Endothelial cell of umbilical vein (primary cell): ENCODE data around the gene CYB5R4. TPM values are rescaled to one million over a fixed set of nuclear protein-coding genes. Genes with fewer than 3 reads are reported as not detected.

Experiments
- BruUV-seq: library from RNA; stranded (reverse); fragments of 400-500 nt; replicated peaks from 2 replicates; lab custom pipeline; 2021; lab: Mats Ljungman, UMichigan
- CTCF ChIA-PET: fragments of 300-600, 350-600 bp; sonication (Branson Sonifier 250); formaldehyde crosslinking; loops from one replicate; lab custom pipeline; 2021; ENCODE audit warnings: antibody characterized with exemption, inconsistent platforms; lab: Charles Lee
- POLR2A ChIA-PET: fragments of 300-600, 350-600 bp; sonication (Branson Sonifier 250); formaldehyde crosslinking; loops from one replicate; lab custom pipeline; 2021; ENCODE audit warnings: antibody characterized with exemption, inconsistent platforms; lab: Charles Lee
- DNase-seq: peaks from one replicate; pipeline ENCODE4 v3.0.0-alpha.2; 2011; ENCODE audit warnings: low read depth, low spot score
- FAIRE-seq: peaks from 2 replicates; lab custom pipeline; 2011; peaks lifted over from hg19 to GRCh38; lab: Jason Lieb, UNC
- H2AFZ ChIP-seq: 2 replicates; pipeline ENCODE4 v1.6.0; 2012; ENCODE audit warnings: low read depth, low read length, control low read depth, inconsistent platforms
- H3K27ac ChIP-seq: 2 replicates; pipeline ENCODE4 v1.5.1; 2011; ENCODE audit warnings: low read depth, mild to moderate bottlenecking, control low read depth, low read length, moderate library complexity; ENCODE audit not compliant: insufficient read depth
- H3K27me3 ChIP-seq, 2 experiments: 2 replicates each; pipeline versions ENCODE4 v1.6.0 to v1.6.1; 2011; ENCODE audit warnings: low read length in 2 of 2, mixed read lengths in 1 of 2; ENCODE audit not compliant: control insufficient read depth in 2 of 2, insufficient read depth in 2 of 2
- H3K36me3 ChIP-seq, 2 experiments: 2 replicates in 1 of 2; 3 replicates in 1 of 2; pipeline ENCODE4 v1.5.1; 2011; ENCODE audit warnings: low read length in 2 of 2, mild to moderate bottlenecking in 1 of 2, moderate library complexity in 1 of 2; ENCODE audit not compliant: control insufficient read depth in 2 of 2, insufficient read depth in 2 of 2; ENCODE audit errors: extremely low read depth in 1 of 2
- H3K4me1 ChIP-seq: 3 replicates; pipeline ENCODE4 v1.5.1; 2011; ENCODE audit warnings: mild to moderate bottlenecking, low read length; ENCODE audit not compliant: control insufficient read depth, insufficient read depth; ENCODE audit errors: extremely low read depth
- H3K4me2 ChIP-seq: 2 replicates; pipeline ENCODE4 v1.6.1; 2011; ENCODE audit warnings: low read length, control low read depth, mixed read lengths; ENCODE audit not compliant: insufficient read depth
- H3K4me3 ChIP-seq, 3 experiments: fragments of 200-600 bp in 1 of 3; sonication (generic), shearing (Covaris generic) in 1 of 3; replicated peaks in 1 of 3; 2 replicates each; pipeline ENCODE4 v1.5.1; 2011 to 2016; ENCODE audit warnings: control low read depth in 3 of 3, low read length in 3 of 3, mild to moderate bottlenecking in 2 of 3, inconsistent platforms in 1 of 3, low read depth in 1 of 3, moderate library complexity in 1 of 3; ENCODE audit not compliant: insufficient read depth in 1 of 3
- H3K79me2 ChIP-seq: 2 replicates; pipeline ENCODE4 v1.6.0; 2012; ENCODE audit warnings: low read length, inconsistent platforms; ENCODE audit not compliant: control insufficient read depth, insufficient read depth
- H3K9ac ChIP-seq: replicated peaks from 2 replicates; pipeline ENCODE3; 2011; ENCODE audit warnings: low read length, control low read depth; ENCODE audit not compliant: insufficient read depth; ENCODE audit errors: extremely low read depth
- H3K9me1 ChIP-seq: replicated peaks from 3 replicates; pipeline ENCODE4 v1.6.0; 2011; ENCODE audit warnings: mild to moderate bottlenecking, low read length; ENCODE audit not compliant: control insufficient read depth, insufficient read depth; ENCODE audit errors: extremely low read depth
- H3K9me3 ChIP-seq: replicated peaks from 2 replicates; pipeline ENCODE4 v1.5.1; 2012; ENCODE audit warnings: low read length, inconsistent platforms; ENCODE audit not compliant: control insufficient read depth, insufficient read depth
- H4K20me1 ChIP-seq: replicated peaks from 2 replicates; pipeline ENCODE3; 2011; ENCODE audit warnings: mild to moderate bottlenecking, low read length; ENCODE audit not compliant: control insufficient read depth, insufficient read depth; ENCODE audit errors: extremely low read depth
- CTCF ChIP-seq, 2 donors: IDR thresholded peaks; 1 replicate in 1 of 2; 2 replicates in 1 of 2; pipeline ENCODE4 v1.5.1; 2011; ENCODE audit warnings: low read length in 2 of 2, mild to moderate bottlenecking in 2 of 2, moderate library complexity in 2 of 2, control low read depth in 1 of 2, inconsistent platforms in 1 of 2, low read depth in 1 of 2; ENCODE audit not compliant: insufficient read depth in 1 of 2; ENCODE audit errors: extremely low read depth in 1 of 2
- EZH2 ChIP-seq: IDR thresholded peaks from 2 replicates; pipeline ENCODE4 v1.6.1; 2012; ENCODE audit warnings: borderline replicate concordance, low read depth, mild to moderate bottlenecking, moderate library complexity, low read length, inconsistent platforms; ENCODE audit not compliant: severe bottlenecking
- FOS ChIP-seq: IDR thresholded peaks from 2 replicates; pipeline ENCODE4 v1.6.1; 2011; ENCODE audit warnings: mild to moderate bottlenecking, low read length, moderate library complexity, borderline replicate concordance; ENCODE audit not compliant: insufficient read depth
- GATA2 ChIP-seq: IDR thresholded peaks from 2 replicates; pipeline ENCODE4 v1.7.0; 2011; ENCODE audit warnings: low read depth, mild to moderate bottlenecking, moderate library complexity, mixed read lengths, low read length; ENCODE audit not compliant: insufficient read length, insufficient read depth
- JUN ChIP-seq: IDR thresholded peaks from 2 replicates; pipeline ENCODE4 v1.6.1; 2011; ENCODE audit warnings: borderline replicate concordance, low read depth; ENCODE audit not compliant: insufficient read length, insufficient read depth
- MYC ChIP-seq: IDR thresholded peaks from one replicate; pipeline ENCODE4 v1.6.1; 2011; ENCODE audit warnings: mild to moderate bottlenecking, low read depth, low read length
- POLR2A ChIP-seq: IDR thresholded peaks from 2 replicates; pipeline ENCODE4 v1.6.1; 2012; ENCODE audit warnings: low read depth, mild to moderate bottlenecking, control low read depth, low read length
- POLR2AphosphoS5 ChIP-seq: IDR thresholded peaks from 2 replicates; pipeline ENCODE4 v1.6.1; 2012; ENCODE audit warnings: low read depth, mild to moderate bottlenecking, control low read depth, low read length, moderate library complexity; ENCODE audit not compliant: insufficient read depth
- dilution Hi-C: fragments of 300-500 bp; cut with MboI; formaldehyde crosslinking; loops from one replicate; pipeline ENCODE4 v1.15.0; 2019; ENCODE audit warnings: low sequenced_read_pairs; ENCODE audit not compliant: extremely low pct_ligation_motif_present
- intact Hi-C: fragments of 100-400 bp; cut with micrococcal nuclease; formaldehyde crosslinking; loops from one replicate; pipeline ENCODE4 v1.10.0; 2022
- polyA plus RNA-seq, 4 experiments: library from polyadenylated mRNA; depleted of rRNA in 3 of 4; stranded (reverse) in 3 of 4; unstranded in 1 of 4; fragments of >200 nt; gene quantifications; 2 replicates each; pipeline versions ENCODE4 v1.2.1 to v1.2.3, GENCODE V29; 2011 to 2012; ENCODE audit warnings: missing spikeins in 1 of 4
- total RNA-seq: library from RNA; stranded (reverse); gene quantifications from 2 replicates; pipeline ENCODE4 v1.2.3, GENCODE V29; 2021
- TF ChIP-seq, protein P1 (sequence below): IDR thresholded peaks from 2 replicates; pipeline ENCODE4 v1.6.1; 2011; ENCODE audit not compliant: insufficient read depth, insufficient read length

Gene CYB5R4
- total and polyA plus RNA-seq, 2 donors (not counting 3 experiments of a cell fraction or from before 2014, with no cell fraction given), result 3.1 to 13.4 TPM

- H3K9me3 ChIP-seq, result no peaks in the 10 kb centered on the region
- H3K4me3 ChIP-seq, result no peak overlapping the region
- ChIA-PET CTCF (interaction anchor here (0.8 to 1.0 kb wide), 2 partner anchors 12 to 415 kb away, joined by 3 read pairs; partner anchors contain the start of gene CEP162), POLR2A (no interaction called here)
- TF ChIP-seq GATA2 (no peak), FOS (no peak), POLR2A (no peak), CTCF (IDR thresholded peaks at IDR 0.05; ENCODE audit: extremely low read depth in 1 of 2, insufficient read depth in 1 of 2, low read depth in 1 of 2, low read length in 2 of 2) (no peak), POLR2AphosphoS5 (no peak), MYC (no peak), EZH2 (no peak), JUN (no peak)
- TF ChIP-seq, protein P1, sequence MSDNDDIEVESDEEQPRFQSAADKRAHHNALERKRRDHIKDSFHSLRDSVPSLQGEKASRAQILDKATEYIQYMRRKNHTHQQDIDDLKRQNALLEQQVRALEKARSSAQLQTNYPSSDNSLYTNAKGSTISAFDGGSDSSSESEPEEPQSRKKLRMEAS, result no peak
- no peak overlapping the region for H3K4me2 ChIP-seq
- no peak for DNase-seq
- no peaks in the 10 kb centered on the region for H3K36me3 ChIP-seq
- dilution Hi-C loops, result no loop called here
- no peak overlapping the region for H3K27ac ChIP-seq
- no peak overlapping the region for H3K9ac ChIP-seq
- no peak for FAIRE-seq
- H2AFZ ChIP-seq, result no peak overlapping the region
- H3K79me2 ChIP-seq, result no peaks in the 10 kb centered on the region
- intact Hi-C loops, result no loop called here
- H3K9me1 ChIP-seq, result no peaks in the 10 kb centered on the region
- no peaks in the 10 kb centered on the region for H3K27me3 ChIP-seq
- no TSS peak for BruUV-seq
- H3K4me1 ChIP-seq, result peaks cover 24% of the 10 kb centered on the region
- no peaks in the 10 kb centered on the region for H4K20me1 ChIP-seq
These were observed 46.9 kb upstream of the CYB5R4 start for GRCh38 chr6:83812595-83812994.
